PFSK-1 (cell line): ENCODE data around the gene PPM1H.

Source experiments
- POLR2AphosphoS5 ChIP-seq: IDR thresholded peaks from 2 replicates; pipeline ENCODE4 v1.6.1; 2012; ENCODE audit warnings: low read depth, mild to moderate bottlenecking, control low read depth, low read length, moderate library complexity
- TAF1 ChIP-seq: IDR thresholded peaks from 2 replicates; pipeline ENCODE4 v1.6.1; 2012; ENCODE audit warnings: low read length, control low read depth, borderline replicate concordance; ENCODE audit not compliant: insufficient read depth
- TF ChIP-seq, protein P1 (sequence below), 2 experiments: IDR thresholded peaks; 2 replicates each; pipeline versions ENCODE4 v1.6.1 to v1.8.0; 2011 to 2012; ENCODE audit warnings: low read depth in 2 of 2, low read length in 2 of 2, control low read depth in 1 of 2, inconsistent platforms in 1 of 2, mild to moderate bottlenecking in 1 of 2, moderate library complexity in 1 of 2; ENCODE audit not compliant: insufficient read depth in 1 of 2

DNA sequence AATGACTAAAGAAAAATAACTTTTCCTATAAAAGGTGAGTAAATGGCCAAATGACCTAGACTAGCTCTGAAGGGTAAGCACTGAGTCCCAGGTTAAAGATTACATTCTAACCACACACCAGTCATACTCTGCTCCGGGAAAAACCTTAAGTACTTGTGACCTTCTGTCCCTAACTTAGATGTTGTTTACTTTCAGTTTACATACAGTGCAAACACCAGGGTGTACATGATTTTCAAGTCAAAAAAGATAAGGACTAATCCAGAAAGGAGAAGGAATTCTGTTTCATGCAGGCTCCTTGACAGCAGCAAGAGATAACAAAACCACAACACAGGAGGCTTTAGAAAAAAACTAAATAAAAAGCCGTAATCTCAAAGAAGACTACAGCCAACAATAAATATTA, 174.2 kb downstream of the PPM1H start:
- TF ChIP-seq, protein P1, sequence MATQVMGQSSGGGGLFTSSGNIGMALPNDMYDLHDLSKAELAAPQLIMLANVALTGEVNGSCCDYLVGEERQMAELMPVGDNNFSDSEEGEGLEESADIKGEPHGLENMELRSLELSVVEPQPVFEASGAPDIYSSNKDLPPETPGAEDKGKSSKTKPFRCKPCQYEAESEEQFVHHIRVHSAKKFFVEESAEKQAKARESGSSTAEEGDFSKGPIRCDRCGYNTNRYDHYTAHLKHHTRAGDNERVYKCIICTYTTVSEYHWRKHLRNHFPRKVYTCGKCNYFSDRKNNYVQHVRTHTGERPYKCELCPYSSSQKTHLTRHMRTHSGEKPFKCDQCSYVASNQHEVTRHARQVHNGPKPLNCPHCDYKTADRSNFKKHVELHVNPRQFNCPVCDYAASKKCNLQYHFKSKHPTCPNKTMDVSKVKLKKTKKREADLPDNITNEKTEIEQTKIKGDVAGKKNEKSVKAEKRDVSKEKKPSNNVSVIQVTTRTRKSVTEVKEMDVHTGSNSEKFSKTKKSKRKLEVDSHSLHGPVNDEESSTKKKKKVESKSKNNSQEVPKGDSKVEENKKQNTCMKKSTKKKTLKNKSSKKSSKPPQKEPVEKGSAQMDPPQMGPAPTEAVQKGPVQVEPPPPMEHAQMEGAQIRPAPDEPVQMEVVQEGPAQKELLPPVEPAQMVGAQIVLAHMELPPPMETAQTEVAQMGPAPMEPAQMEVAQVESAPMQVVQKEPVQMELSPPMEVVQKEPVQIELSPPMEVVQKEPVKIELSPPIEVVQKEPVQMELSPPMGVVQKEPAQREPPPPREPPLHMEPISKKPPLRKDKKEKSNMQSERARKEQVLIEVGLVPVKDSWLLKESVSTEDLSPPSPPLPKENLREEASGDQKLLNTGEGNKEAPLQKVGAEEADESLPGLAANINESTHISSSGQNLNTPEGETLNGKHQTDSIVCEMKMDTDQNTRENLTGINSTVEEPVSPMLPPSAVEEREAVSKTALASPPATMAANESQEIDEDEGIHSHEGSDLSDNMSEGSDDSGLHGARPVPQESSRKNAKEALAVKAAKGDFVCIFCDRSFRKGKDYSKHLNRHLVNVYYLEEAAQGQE (IDR thresholded peaks at IDR 0.05; ENCODE audit: insufficient read depth in 1 of 2, low read depth in 2 of 2, low read length in 2 of 2), result no peak
- no peak for TF ChIP-seq POLR2AphosphoS5
- TF ChIP-seq TAF1, result no peak
